Inflammatory macrophage treated with lipopolysaccharide for 4 hours (primary cell): ENCODE data around the gene LRAT.
"Not testable (repeated sequence)": the region's sequence is repeated elsewhere in the genome, so short reads cannot be mapped to it uniquely, and the experiment has no call there.

ENCODE experiments used
- DNase-seq: peaks from one replicate; pipeline ENCODE4 v3.0.0-alpha.2; 2020

The LRAT gene

DNA sequence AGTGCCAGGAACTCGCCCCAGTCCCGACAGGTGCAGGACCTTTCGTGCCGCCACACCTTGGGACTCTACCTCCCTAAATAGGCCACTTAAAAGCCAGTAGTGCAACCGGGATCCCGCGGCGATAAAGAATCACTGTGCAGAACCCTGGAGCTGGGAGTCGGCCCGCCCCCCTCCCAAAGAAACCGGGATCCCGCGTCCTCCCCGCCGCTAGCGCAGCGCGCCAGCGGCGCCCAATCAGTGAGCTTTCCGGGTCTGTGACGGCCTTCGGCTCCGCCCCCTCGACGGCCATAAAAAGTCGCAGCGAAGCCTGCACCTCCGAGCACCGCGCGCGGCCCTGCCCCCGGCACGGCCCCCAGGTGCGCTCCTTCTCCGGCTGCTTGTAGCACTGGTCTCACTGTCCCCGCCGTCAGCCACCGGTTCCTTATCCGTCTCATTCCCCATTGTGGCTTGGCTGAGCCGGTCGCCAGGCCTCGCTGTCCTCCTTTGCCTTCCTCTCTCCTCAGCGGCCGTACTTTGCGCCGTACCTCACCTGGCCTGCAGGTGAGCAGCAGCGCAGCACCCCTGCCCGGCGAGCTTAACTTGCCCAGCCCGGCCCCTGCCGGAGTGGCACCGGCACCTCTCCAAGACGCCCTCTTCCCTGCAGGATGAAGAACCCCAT lies at the start of gene LRAT:
Gene LRAT (plus strand): TSS at position 318 of the 658 bp plus-strand sequence. CDS start 327 bp downstream, at position 645.
- peak; percentile 10 for DNase-seq

DNA sequence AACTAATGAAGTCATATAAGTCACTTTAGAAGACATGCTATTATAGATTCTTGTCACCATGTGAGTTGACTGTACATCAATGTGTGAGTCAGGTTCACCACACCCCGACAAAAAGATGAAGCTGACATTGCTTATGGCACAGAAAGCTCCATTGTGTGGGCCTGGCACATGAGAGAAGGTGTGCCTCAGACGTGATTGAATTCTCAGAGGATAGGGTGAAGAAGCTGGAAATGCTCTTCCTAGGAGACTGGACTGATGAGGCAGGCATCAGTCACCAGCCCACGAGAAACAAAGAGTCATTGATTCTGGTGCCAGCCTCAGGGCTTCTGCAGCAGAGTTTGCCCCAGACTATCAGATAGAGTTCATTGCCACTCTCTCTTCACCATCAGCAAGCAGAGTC lies 35.9 kb upstream of the LRAT start:
- DNase-seq = no peak

DNA sequence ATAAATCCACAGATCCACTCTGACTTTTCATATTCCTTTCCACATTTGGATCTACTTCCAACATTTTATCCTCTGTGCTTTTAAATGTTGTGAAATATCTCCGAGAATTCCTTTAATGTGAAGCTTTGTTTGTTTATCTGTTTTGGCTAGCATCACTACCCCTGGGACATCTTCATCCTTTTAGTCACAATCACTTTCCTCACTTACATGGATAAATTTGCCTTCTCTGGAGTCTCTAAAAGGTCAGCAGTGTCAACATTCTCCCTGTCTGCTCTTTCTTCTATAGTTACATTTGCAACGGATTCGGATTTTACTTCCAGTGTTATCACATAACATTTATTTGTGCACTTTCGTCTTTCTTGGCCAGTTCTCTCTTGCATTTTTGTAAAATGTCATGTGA lies 34.2 kb upstream of the LRAT start:
- no peak for DNase-seq

DNA sequence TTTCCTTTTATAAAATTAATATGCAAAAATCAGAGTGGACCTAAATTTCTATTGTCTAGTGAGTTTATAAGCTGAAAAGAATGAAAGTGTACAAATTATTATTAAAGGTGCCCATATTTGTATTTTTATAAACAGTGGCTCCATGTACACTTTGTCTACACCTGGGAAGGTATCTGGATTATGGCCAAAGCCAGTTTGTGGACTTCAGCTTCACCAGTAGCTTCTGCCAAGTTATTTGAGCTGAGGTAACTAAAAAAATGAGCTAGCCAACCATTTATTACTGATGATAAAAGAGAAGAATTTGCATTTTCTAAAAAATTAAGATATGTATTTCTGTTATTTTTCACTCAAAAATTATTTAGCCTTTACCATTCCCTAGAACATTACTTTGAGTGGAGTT lies 32.3 kb upstream of the LRAT start:
- no peak for DNase-seq

DNA sequence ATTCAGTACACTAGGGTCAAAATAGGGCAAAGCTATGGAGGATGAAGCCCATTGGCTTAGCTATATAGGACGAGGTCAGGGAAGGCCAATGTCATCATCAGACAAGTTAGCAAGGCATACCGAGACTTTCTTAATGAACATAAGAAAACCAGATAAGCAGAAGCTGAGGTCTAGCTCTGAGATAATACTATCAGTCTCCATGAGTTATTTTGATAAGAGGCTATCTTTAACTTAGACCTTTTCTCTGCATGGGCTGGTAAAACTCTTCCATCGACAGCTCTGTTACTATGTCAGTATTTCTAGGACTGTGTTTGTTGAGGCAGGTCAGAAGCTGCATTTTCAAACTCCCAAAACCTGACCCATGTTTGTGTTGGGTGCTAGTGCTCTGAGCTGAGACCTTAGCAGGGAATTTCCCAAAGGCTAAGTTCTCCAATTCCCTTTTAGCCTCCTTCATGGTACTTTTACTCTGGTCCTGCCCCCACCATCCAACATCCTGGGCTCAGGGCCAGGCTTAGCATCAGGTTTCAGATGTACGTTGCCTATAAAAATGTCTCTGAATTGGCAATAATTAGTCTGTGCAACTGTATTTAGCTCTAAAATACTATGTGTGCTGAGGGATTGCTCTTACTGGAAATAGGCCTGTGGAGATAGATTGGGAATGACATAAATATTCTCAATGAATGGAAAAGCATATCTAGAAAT lies 29.3 kb upstream of the LRAT start:
- no peak for DNase-seq

DNA sequence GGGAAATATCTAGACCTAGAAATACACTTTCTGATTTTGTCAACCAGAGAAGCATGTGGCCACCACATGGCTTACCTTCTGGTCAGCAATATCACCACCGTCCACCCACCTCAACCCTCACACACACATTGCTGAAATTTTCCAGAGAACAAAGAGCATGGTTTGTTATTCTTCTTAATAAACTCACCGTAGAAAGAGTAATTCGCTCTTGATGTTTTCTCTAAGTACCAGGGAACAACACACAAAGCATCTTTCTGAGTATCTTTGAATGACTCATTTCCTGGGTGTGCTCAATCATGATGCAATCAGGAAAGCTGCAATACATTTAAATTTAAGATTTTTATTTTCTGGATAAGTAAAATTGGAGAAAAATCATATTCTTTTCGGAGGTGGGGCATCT lies 24.7 kb upstream of the LRAT start:
- DNase-seq = no peak

DNA sequence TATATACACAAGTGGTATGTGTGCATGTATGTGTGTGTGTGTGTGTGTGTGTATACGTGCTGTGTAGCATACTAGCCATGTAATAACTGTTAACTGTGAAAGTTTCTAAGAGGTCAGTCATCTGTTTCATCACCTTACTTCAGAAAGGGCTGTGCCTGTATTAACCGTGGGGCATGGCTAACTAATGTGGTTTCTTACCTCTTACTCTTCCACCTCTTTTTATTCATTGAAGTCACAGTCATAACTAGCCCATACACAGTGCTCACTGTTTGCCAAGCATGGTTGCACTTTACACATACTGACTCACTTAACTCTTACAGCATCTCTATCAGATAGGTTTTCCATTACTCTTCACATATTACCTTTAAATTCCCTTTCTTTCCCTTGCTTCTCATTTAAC lies 23.7 kb upstream of the LRAT start:
- no peak for DNase-seq

DNA sequence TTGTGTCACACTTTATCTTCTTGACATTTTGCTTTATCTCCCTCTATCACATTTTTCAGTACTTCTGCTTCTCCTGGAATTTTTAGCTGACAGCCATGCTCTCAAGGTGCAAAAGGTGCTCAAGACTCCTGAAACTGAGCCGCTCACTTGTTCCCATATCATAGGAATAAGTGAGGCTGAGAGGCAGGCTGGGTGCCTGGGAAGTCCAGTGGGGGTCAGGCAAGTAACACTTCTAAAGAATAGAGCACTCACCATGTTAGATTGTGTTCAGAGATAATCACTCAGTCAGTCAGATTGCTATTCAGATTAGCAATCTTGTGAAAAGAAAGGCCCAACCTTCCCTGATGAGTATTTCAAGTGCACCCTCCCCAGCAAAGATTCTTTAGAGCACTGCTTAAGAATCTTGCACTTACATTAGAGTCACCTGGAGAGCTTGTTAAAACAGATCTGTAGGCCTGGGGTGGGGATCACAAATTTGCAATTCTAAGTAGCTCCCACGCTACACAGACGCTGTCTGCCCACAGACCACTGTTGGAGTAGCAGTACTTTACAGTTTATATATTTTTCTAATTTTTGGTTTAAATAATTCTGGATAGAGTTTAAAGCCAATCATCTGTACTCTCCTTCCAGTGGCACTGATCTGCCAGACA lies 23.1 kb upstream of the LRAT start:
- no peak for DNase-seq

DNA sequence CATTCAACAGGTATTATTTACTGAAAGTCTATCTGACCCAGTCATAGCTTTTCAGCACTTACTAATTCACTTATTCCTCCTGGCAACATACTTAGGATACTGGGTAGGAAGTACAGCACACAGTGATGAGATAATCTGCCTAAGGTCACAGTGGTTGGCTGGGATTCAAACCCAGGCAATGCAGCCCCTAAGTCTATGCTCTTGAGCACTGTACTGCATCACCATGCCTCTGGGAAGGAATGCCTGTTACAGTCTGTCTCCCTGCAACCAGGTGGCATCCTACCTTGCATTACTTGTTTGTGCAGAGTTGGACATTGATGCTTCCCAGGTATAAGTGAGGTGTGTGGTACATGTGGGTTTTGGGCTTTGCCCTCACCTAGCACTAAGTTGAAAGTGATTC lies 21.5 kb upstream of the LRAT start:
- DNase-seq = no peak

DNA sequence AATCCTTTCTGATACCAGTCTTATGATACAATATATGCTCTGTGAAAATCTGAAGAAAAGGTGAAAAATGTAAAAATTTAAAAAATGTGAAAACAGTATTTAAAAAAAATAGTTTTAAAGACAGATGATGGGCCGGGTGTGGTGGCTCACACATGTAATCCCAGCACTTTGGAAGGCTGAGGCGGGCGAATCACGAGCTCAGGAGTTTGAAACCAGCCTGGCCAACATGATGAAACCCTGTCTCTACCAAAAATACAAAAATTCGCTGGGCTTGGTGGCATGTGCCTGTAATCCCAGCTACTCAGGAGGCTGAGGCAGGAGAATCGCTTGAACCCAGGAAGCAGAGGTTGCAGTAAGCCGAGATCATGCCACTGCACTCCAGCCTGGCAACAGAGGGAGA lies 20.2 kb upstream of the LRAT start:
- DNase-seq = not testable (repeated sequence)

DNA sequence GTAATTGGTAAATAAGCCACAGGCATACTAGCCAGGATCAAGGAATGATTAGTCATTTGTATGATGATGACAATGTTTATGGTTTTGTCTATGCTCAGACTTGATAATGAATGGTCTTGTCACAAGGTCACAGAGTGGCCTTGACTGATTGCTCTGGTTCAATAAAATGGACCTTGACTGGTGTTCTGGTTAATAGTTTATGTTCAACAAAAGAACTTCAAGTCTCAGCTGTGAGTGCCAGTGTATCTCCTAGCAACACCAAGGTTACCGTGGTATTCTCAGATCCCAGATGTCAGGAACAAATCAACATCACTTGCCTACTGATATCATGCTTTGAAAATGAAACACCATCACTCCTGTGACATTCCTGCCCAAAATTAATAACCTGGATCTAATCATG lies 16.3 kb upstream of the LRAT start:
- DNase-seq = no peak

DNA sequence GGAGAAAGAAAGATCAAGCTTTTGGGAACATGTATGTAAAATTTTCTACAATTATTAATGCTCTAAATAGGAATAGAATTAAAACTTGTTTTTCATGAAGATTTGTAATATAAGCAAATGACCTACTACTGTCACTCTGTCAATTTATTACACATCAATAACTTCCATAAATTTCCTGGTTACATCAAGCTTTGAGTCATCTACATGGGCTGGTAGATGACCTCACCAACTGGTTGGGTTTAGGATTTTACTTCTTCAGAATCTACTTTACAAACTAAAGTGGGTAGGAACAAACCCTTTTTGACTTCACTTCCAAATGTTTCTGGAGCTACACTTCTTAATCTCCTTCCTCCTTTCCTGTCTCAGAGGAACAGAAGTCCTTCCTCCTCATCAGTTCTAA lies 12.0 kb upstream of the LRAT start:
- DNase-seq = no peak

DNA sequence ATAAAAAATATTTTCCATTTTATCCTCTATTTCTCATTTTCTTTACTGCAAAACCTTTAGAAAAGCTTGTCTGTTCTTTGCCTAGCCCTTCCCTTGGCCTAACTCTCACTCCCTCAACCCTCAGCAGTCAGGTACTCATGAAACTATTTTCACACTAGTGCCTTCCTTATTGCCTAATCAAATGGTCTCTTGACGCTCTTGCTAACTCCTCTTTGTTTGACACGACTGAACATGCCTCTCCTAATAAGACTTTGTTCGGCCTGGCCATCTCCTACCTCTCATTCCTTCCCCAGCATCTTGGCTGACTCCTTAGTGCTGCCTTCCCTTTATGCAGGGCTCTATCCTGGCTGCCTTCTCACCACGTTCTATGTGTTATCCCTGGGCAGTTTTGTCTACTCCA lies 11.1 kb upstream of the LRAT start:
- no peak for DNase-seq

DNA sequence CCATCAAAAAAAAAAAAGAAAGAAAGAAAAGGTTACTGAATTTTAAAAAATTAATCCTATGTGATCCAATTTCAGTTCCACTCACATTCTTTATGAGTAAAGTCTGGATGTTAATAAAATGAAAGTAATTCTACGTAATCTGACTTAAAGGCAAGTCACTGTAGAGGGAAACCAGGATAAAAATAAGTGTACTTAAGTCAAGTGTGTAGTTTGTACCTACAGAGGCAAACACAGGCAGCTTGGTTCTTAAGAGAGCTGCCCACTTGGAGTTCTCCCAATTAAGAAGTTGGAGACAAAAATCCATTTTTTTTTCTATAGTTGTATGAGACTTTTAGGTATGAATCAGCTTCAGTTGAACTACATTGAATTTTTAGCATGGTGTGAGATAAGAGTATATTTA lies 7.0 kb upstream of the LRAT start:
- DNase-seq = no peak

DNA sequence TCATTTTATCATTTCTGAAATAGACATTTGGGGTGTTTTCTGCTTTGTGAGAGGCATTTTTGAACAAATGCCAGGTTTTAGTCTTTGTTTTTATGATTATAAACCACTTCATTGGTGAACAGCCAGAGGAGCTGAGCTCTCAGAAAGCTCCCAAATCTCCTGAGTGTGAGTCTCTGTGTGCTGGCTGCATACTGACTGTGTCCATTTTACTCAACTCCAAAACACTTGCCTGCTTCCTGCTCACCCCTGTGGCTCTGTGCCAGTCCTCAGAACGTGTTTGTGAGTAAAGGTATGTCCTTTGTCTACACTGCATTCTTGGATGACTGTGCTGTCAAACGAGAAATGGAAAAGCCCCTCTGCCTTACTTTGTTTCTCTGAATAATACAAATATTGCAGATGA lies 5.4 kb upstream of the LRAT start:
- DNase-seq = no peak

DNA sequence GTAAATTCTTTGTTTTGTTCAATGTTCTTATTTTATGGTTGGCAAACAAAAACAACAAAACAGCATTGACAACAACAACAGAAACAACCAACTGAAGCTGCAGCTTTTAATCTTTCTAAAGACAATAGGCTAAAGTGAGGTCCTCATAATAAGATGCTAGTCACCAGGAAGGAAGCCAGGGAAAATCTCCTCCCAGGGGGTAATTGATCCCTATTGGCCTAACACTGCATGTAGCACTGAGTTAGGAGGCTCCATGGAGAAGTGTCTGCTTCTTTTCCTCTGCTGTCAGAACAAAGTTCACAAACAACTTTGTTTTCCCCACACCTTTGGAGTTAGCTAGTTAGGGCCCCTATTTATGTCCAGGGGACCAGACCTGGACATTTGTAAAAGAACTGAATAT lies 4.7 kb upstream of the LRAT start:
- DNase-seq = no peak

DNA sequence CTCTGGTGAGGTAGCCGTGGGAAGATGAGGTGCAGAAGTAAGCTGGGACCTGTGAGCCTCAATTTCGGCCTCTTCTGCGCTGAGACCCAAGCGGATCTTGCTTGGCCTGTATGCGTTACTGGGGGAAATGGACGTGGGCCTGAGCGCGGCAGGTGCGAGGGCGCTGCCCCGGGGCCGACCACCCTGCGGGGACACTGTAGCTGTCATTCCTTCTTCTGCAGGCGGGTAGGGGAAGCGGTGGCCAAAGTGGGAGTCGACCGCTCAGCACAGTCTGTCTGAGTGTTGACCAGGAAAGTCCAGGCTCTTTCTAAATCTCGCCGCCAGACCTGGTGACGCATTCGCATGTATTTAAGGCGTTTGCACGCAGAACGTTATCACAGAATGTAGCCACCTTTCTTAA lies 3.3 kb upstream of the LRAT start:
- DNase-seq = no peak

DNA sequence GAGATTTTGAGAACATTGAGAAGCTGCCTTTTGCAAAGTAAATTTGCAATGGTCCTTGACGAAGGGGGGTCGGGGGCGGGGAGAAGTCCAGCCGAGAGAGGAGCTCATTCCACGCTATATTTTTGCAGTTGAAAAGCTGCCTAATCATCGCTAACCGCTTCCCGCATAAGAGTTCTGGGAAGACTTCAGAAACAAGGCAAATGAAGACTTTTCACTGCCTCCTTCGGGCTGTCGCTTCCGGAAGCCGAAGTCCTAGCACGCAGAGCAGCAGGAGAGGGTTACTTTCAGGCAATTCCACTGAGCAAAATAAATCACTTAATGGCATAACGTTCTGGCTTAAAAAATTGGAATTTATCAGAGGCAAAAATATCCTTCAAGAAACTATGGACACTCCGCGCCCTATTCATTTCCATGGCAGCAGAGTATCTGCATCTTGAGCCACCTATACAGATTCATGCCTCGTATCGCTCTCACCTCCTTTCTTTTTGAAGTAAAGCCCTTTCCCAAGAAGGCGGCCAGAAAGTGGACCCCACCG lies 2.6 kb upstream of the LRAT start:
- no peak for DNase-seq

DNA sequence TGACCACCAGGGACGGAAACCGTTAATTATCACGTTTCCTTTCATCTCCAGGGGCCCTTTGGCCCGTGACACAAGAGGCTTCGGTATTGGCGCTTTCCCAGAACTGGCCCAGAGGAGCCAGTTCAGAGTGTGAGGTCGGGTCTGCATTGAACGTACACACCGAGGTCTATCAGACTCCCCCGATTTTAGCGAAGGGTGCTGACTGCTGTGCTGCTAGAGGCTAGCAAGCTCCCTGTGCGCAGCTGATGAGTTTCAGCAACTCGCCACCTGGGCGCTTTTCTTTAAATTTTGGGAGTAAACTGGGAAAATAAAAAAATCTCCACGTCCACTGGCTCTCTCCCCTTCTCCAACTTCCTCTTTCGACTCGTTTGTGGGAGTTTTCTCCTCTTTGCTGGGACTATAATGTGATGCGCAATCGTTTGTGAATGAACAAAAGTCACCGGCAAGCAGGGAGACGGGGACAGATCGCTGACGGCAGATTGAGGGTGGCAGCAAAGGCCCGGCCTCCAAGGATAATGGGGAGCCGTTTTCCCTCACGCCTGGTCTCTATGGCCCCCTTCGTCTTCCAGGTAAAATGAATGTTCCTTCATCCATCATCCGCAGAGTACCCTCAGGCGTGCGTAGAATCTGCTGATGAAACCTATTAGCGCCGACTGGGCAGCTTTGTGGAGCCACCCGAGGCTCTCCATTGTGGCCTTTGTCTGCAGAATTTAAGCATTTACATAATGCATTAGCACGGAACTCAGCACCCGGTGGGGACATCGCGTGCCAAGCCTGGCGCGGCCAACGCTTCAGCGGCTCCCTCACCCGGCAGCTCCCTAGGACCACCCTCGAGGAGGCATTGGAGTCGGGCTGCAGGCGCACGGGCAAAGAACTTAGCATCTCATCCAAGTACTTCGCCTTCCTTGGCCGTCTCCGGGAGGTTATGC lies 1.6 kb upstream of the LRAT start:
- DNase-seq = no peak

DNA sequence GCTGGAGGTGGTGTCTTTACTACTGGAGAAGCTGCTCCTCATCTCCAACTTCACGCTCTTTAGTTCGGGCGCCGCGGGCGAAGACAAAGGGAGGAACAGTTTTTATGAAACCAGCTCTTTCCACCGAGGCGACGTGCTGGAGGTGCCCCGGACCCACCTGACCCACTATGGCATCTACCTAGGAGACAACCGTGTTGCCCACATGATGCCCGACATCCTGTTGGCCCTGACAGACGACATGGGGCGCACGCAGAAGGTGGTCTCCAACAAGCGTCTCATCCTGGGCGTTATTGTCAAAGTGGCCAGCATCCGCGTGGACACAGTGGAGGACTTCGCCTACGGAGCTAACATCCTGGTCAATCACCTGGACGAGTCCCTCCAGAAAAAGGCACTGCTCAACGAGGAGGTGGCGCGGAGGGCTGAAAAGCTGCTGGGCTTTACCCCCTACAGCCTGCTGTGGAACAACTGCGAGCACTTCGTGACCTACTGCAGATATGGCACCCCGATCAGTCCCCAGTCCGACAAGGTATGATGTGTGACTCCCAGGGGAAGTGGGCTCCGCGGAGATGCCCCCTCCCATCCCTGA lies 634 bp downstream of the LRAT start:
- no peak for DNase-seq

DNA sequence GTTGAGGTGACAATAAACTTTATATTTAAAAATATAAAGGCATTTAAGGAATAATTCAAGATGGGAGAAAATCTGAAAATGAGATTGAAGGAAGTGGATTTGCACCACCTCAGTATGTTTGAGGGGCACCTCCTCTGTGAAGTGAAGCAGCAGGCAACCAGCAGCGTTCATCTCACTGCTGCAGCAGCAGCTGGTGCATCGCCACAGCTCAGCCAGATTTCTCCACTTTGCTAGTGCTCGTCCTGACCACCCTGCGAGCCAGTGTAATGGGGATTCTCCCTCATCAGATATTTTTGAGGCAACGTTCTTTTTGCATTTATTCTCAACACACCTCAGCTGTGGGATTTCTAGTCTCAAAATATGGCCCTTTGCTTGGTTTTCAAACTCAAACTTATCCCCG lies 13.9 kb downstream of the LRAT start:
- DNase-seq = no peak

DNA sequence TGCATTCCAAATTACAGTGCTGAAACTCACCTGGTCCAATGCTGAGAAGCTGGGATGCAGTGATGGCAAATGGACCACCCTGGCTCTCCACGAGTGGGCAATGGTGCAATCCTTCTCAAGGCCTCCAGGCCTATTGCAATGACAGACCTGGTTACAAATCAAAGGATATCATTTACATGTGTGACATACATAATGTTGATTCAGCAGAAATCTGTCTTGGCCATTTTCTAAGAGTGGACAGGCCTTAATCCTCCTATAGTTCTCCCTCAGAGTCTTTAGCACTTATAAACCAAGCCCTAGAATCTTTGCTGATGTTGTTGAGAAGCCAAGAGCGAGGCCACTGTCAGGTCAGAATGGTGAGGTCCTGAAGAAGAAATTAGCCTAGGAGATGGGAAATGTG lies 17.1 kb downstream of the LRAT start:
- DNase-seq = no peak

DNA sequence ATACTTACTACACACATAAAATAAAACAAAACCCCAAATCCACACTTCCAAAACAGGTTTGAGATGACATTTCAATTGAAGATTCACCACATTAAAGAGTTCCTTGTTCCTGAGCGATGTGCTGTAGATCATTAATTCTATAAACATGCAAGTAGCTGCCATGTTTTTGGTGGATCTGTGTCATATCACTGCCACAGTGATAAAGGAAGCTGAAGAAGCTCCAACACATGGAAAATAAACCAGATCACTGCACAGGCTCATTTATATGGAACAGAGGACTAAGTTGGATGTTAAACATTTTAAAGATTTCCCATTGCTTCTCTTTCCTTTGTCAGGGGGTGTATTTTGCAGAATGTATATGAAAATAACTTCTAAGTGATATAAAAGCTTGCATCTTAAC lies 34.5 kb downstream of the LRAT start:
- DNase-seq = no peak
